ENCODE data around the gene UBE2E1.

GRCh38 chr3:23874359-23875112, 68.8 kb downstream of the UBE2E1 start:
- TF ChIP-seq POLR2A (IDR thresholded peaks at IDR 0.05; ENCODE audit: low read length) (no peak), GATA1 (IDR thresholded peaks at IDR 0.05; ENCODE audit: low read depth, low read length) (no peak)
